GM19372 (cell line): ENCODE measurements around the gene TLR2.
A peak's percentile ranks its signal among the peaks of the same experiment; 100 is the strongest.

Source experiments
- ATAC-seq: cut with Tn5 transposase; IDR thresholded peaks from one replicate; pipeline ENCODE4 v1.9.1; 2021; ENCODE audit warnings: mild to moderate bottlenecking, low read depth, moderate library complexity; ENCODE audit not compliant: unreplicated experiment

TLR2 gene, protein sequence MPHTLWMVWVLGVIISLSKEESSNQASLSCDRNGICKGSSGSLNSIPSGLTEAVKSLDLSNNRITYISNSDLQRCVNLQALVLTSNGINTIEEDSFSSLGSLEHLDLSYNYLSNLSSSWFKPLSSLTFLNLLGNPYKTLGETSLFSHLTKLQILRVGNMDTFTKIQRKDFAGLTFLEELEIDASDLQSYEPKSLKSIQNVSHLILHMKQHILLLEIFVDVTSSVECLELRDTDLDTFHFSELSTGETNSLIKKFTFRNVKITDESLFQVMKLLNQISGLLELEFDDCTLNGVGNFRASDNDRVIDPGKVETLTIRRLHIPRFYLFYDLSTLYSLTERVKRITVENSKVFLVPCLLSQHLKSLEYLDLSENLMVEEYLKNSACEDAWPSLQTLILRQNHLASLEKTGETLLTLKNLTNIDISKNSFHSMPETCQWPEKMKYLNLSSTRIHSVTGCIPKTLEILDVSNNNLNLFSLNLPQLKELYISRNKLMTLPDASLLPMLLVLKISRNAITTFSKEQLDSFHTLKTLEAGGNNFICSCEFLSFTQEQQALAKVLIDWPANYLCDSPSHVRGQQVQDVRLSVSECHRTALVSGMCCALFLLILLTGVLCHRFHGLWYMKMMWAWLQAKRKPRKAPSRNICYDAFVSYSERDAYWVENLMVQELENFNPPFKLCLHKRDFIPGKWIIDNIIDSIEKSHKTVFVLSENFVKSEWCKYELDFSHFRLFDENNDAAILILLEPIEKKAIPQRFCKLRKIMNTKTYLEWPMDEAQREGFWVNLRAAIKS

DNA sequence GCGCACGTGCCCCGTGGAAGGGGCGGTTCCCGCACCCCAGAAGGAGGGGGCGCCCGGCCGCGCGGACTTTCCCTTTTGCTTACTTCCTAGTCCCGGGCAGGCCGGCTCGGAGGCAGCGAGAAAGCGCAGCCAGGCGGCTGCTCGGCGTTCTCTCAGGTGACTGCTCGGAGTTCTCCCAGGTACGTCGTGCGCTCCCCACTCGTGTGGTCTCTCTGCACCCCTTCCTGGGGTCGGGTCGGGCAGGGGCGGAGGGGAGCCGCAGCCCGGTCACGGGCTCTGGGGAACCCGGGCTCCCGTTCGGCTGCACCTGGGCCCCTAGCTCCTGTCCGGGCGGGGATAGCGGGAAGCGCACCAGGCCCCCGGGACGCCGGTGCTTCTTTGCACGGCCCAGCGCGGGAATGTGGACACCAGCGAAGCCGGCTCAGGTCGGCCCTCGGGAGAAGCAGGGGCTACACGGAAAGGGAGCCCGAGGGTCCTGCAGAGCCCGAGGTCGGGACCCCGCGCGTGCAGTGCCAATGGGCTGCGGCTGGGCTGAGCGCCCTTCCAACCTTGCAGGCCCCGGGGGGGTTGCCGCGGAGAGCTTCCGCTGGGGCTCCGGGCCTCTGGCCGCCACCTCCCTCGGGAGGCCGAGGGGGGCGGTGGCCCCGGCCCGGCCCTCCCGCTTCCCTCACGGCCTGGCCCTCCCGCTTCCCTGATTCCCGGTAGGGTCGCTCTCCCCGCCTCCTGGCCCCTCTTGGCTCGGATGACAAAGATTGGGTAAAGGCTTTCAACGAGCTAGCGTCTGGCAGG, at the start of gene TLR2:
Gene TLR2 (plus strand): TSS at position 99 of the 789 bp plus-strand sequence. CDS start 18,628 bp downstream, outside the sequence.
- peak; percentile 75 for ATAC-seq

DNA sequence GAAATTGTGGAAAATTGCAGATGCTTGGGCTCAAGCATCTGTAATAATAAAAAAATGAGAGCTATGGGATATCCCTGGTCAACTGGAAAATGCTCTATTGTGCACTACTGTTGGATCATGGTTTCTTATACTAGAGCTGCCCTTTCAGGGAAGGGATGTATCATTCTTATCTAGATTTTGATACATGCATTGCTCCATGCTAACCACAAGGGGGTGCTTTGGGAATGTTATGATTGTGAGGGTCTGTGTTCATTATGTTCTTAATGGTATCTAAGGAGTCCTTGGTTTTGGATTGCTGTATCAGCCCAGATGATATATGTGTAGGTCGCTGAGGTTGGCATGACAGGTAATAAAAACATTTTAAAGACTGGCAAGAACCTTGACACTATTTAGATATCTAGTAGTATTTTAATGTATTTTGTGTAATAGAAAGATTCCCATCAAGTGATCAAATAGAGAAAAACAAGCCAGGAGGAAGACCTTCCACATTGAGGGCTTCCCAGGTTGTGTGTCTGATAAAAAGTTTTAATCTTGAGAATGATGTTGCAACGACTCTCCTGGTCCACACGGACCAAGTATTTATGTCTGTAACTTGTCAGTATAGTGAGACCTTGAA, 49.2 kb upstream of the TLR2 start:
- no peak for ATAC-seq

DNA sequence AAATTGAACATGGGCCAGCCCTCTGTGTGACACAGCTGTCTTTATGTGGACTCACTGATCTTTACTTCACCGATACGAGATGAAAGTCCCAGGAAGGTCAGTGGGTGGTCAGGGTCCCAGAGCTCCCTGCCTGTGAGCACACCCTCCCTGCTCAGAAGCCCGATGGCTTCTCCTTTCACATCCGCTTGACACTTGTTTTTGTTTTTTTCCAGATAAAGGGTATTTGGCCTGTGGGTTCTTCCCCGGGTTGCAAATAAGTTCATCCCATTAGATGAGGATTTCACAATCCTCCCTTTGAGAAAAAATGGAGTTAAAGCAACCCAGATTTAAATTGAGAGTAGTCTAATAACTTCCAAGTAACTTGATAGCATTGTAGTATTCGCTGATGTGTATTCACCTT, 48.2 kb upstream of the TLR2 start:
- no peak for ATAC-seq

DNA sequence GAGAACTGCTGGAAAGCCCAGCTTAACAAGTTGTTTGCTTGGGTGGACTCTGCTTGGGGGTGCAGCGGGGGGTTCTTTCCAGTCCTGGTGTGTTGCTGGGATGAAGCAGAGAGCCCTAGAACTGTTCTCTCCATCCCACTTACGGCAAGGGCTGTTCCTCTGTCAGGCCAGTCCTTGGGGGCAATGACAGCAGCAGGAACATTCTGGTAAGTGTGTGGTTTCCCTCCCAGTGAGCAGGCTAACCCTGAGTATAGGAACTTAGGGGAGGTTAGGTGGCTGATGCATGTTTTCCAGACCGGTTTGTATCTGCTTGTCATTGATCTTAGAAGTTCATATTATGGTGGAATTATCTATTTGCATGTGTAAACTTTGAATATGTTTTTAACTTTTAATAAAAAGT, 46.9 kb upstream of the TLR2 start:
- no peak for ATAC-seq

DNA sequence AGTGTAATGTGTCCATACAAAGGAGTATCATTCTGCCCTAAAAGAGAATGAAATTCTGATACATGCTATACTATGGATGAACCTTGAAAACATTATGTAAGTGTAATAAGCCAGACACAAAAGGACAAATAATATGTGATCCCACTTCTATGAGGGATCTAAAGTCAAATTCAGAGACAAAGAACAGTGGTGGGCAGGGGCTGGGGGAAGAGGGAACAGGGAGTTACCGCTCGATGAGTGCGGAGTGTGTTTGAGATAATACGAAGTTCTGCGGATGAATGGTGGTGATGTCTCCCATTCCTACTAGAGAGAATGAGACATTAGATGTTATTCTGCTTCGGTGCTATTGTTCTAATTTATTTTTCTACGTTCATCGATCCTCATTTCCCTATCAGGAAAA, 46.1 kb upstream of the TLR2 start:
- ATAC-seq: no peak

DNA sequence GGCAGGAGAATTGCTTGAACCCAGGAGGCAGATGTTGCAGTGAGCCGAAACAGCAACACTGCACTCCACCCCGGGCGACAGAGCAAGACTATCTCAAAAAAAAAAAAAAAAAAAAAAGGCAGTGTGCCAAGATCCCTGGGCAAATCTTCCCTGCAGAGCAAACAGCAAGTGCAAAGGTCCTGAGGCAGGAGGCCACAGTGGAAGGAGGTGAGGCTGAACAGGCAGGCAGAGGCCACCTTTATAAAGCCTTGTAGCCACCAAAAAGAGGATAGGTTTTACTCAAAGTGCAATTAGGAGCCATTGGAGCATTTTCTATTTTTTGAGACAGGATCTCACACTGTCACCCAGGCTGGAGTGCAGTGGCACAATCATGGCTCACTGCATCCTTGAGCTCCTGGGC, 45.1 kb upstream of the TLR2 start:
- no peak for ATAC-seq

DNA sequence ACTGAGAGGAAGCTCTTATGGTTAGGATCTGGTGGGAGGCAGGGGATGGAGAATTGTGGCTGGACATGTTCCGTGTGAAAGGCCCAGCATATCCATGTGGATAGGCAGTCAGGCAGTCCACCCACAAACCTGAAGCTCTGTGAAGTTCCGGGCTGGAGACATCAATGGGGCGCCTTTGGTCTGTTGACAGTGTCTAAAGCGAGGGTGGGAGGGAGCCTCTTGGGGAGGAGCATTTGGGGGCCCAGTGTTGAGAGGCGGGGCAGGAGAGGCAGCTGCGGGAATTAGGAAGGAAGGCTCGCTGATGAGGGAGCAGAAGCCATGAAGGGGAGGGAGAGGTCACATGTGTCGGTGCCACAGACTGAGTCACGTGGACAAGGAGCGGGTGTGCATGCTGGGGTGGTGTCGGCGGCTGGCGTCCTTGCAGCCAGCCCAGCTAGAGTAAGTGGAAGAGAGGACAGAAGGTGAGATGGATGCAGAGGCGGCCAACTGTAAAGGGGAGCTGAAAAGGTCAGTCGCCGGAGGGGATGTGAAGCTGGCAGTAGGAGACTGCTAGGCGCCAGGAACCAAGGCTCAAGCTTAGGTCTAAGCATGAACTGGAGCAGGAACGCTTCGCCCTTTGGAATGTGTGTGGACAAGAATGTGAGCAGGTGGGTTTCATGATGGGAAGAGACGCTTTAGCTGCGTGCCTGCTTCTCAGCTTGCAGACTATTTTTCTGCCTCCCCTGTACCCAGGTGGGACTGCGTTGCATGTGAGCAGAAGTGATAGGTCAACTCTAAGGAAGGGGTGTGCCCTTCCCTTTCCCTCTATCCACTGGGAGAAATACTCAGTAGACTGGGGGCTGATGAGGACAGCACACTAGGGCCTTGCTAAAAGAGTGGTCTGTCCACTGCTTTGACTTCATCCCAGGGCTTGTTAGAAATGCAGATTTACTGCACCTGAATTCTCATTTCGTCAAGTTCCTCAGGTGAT, 44.0 kb upstream of the TLR2 start:
- ATAC-seq: no peak

DNA sequence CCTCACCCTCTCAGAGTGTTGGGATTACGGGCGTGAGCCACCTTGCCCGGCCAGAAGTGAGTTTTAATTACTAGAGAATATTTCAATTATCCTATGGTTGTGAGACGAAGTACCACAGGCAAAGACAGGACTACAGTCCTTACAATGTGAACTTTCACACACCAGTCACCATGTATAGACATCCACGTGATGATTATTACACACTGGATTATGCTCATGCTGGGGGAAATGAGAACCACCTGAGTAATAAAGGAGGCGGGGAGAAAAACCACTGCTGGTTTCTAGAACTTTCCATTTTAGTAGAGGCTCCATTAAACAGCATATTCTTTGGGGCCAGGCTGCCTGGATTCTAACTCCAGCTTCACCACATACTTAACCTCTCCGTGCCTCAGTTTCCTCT, 42.5 kb upstream of the TLR2 start:
- no peak for ATAC-seq

DNA sequence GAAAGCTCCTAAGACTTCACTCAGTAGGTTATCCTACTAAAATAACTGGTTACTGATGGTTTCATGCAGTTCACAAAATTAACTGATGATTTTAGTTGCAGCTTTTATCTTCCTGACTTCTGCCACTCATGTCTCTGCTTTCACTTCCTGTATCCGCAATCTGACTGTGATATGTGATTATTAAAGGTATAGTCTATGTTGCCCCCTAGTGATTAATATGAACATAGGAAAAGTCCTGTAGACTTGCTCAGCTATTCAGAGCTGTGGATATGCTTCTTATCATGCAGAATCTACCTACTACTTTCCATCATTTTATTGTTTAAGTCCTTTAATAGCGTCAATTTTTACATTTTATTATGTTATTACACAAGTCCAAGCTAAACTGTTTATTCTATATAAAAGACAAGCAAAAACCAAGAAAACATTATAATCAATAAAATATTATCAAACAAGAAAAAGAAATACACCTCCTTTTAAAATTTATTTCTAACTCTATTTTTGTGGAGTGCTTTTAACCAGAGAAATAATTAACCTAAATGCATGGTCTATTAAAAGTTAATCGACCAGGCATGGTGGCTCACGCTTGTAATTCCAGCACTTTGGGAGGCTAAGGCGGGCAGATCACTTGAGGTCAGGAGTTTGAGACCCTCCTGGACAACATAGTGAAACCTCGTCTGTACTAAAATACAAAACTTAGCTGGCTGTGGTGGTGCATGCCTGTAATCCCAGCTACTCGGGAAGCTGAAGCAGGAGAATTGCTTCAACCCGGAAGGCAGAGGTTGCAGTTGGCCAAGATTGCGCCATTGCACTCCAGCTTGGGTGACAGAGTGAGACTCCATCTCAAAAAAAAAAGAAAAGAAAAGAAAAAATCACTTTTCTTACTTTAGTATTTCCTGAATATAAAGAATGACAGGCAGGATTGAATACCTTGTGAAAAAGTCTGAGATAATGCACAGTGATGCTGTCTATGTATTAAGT, 40.4 kb upstream of the TLR2 start:
- peak; percentile 94 for ATAC-seq

DNA sequence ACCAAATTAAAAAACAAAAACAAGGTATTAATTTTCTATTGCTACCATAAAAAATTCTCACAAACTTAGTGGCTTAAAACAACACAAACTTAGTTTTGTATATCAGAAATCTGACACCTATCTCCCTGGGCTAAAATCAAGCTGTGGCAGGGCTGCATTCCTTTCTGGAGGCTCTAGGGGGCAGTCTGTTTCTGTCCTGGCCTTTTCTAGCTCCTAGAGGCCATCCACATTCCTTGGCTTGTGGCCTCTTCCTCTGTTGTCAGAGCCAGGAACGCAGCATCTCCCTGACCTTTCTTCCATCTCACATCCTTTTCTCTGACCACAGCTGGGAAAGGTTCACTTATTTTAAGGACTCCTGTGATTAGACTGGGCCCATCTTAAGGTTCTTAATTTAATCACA, 38.9 kb upstream of the TLR2 start:
- ATAC-seq: no peak

DNA sequence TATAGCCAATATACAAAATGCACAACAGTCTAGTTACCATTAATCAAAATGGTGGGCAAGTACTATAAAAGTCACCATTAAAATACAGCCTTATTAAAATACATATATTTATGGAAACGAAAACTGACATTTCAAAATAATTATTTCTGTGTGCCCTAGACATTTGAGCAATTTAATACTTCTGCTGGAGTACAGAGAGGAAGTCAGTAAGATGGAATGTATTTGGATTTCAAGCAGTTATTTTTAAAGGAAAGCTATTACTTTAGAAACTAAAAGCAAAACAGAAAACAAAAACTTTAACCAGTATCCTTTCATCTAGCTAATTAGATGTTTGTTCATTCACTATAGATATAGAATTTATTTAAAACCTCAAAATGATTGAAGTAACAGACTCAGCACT, 37.8 kb upstream of the TLR2 start:
- ATAC-seq: no peak

DNA sequence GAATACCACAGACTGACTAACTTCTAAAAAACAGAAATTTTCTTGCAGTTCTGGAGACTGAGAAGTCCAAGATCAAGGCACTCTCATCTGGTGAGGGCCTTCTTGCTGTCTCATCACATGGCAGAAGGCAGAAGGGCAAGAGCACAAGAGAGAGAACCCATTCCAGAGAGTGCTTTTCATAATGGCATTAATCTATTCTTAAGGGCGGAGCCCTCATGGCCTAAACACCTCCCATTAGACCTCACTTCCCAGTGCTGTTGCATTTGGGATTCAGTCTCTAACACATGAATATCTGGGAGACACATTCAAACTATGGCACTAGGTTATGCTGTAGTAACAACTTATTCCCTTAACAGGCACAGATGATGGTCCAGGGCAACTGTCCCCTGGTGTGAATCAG, 37.1 kb upstream of the TLR2 start:
- ATAC-seq: no peak

DNA sequence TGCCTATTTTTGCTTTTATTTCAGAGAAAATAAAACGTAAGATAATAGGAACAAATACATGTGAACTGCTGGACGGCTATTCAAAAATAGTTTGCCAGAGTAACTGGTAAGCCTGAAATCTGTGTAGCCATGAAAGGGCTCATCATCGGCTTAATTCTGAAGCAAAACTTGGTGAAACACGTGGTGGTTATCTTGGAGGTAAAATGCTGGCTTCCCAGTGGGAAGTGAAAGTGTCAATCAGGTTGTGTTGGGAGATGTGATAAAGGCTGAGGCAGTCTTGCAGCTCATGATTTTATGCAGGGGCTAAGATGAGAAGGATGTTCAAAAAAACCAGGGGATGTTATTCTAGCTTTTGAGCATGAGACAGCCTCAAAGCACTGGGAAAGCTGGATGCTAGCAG, 36.1 kb upstream of the TLR2 start:
- no peak for ATAC-seq

DNA sequence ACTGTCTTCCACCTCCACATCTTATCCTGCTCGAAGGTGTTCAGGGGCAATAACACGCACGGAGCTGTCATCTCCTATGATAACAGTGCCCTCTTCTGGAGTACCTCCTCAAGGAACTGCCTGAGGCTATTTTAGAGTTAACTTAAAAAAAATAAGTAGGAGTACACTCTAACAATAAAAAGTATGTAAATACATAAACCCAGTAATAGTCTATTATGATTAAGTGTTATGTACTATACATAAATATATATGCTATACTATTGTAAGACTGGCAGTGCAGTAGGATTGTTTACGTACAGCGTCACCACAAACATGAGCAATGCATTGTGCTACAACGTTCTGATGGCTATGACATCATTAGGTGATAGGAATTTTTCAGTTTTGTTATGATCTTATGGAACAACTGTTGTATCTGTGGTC, 34.5 kb upstream of the TLR2 start:
- no peak for ATAC-seq

DNA sequence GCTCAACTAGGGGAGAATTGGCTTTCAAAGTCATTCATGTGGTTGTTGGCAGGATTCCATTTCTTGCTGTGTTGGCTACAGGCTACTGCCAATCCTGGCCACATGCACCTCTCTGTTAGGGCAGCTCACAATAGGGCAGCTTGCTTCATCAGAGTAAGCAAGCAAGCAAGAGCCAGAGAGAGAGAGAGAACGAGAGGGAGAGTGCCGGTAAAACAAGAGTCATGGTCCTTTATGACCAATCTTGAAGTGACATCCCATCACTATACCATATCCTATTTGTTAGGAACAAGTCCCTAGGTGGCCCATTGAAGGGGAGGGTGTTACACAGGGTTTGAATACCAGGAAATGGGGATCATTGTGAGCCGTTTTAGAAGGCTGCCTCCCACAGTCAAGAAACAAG, 33.0 kb upstream of the TLR2 start:
- no peak for ATAC-seq

DNA sequence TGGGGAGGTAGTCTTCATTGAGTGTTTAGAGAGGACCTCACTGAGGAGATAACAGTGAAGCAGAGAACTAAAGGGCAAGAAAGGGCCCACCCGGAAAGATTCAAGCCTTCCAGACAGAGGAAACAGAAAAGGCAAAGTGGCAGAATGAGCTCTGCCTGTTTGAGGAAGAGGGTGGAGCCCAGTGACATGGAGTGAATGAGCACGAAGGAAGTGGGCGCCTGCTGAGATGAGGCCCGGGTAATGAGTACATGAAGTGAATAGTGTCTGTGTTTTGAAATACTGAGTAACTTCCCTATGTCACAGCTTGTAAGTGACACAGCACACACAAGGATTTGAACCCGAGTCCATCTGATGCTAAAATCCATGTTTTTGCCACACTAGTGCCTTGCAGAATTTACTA, 32.5 kb upstream of the TLR2 start:
- no peak for ATAC-seq

DNA sequence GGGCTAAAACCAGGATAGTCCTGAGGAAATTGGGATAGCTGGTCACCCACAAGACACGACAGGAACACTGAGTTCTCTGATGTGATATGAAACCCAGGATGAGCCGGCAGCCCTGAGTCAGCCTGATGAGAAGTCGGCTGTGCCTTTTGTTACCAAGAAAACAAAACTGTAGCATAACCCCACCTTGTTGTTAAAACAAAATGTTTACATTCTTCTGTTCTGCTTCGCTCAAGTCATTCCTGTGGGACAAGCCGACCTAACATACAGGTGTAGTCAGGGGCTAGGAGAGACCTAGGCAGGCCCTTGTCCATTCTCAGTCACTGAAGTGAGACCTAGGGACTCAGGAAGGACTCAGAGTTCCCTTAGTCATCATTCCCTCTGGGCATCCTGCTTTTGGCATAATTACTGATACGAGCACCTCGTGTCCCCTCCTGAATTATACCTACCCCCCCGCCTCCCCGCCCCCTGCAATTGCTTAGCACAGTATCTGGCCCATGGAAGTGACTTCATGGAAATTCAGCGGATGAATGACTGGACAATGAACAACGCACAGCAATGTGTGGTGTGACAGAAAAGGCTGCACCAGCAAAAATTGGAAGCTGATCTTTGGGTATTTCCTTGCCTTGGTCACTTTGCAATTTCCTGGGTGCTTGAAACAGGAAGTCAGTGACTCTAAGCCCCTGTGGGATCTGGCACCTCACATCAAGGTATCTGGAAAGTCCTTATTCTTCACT, 31.9 kb upstream of the TLR2 start:
- no peak for ATAC-seq
